Activated B cell treated with CpG ODN at 0.5 μM for 24 hours (primary cell): Measurements from ENCODE around the gene GOLGA1. TPM values are rescaled to one million over a fixed set of nuclear protein-coding genes. Genes with fewer than 3 reads are reported as not detected.

Experiments used
- ATAC-seq: fragments of 200-7000 bp; cut with Tn5 transposase; one replicate; pipeline ENCODE4 v1.10.0; 2021; ENCODE audit warnings: low read depth, mild to moderate bottlenecking, moderate library complexity
- CTCF ChIA-PET: fragments of 350-600 bp; sonication (Branson Sonifier 250); formaldehyde crosslinking; loops from one replicate; lab custom pipeline; 2021; ENCODE audit warnings: antibody characterized with exemption; lab: Charles Lee
- POLR2A ChIA-PET: fragments of 350-600 bp; sonication (Branson Sonifier 250); formaldehyde crosslinking; loops from one replicate; lab custom pipeline; 2021; ENCODE audit warnings: antibody characterized with exemption; lab: Charles Lee
- DNase-seq: peaks from one replicate; pipeline ENCODE4 v3.0.0; 2022
- H3K27ac Mint-ChIP-seq: one replicate; pipeline ENCODE4 v1.8.0; 2020; ENCODE audit warnings: mixed read lengths
- H3K27me3 Mint-ChIP-seq: one replicate; pipeline ENCODE4 v1.8.0; 2021; ENCODE audit warnings: mixed read lengths
- H3K36me3 Mint-ChIP-seq: one replicate; pipeline ENCODE4 v1.8.0; 2021; ENCODE audit warnings: low read depth, mixed read lengths
- H3K4me1 Mint-ChIP-seq: one replicate; pipeline ENCODE4 v1.8.0; 2021; ENCODE audit warnings: mixed read lengths
- H3K4me3 Mint-ChIP-seq: one replicate; pipeline ENCODE4 v1.8.0; 2020; ENCODE audit warnings: mild to moderate bottlenecking, mixed read lengths
- H3K9me3 Mint-ChIP-seq: one replicate; pipeline ENCODE4 v1.8.0; 2020; ENCODE audit warnings: mixed read lengths
- intact Hi-C: fragments of 100-400 bp; cut with micrococcal nuclease; formaldehyde crosslinking; loops from one replicate; pipeline ENCODE4 v1.15.1; 2024
- total RNA-seq: library from RNA; stranded (reverse); gene quantifications from 2 replicates; pipeline ENCODE4 v1.2.3, GENCODE V29; 2022
- TF ChIP-seq, protein P1 (sequence below): fragments of 200-600 bp; IDR thresholded peaks from one replicate; pipeline ENCODE4 v1.8.0; 2022; ENCODE audit warnings: antibody characterized with exemption, mild to moderate bottlenecking

The GOLGA1 gene
- total RNA-seq, 1 donor from 2014 or later, result 14.0 TPM

DNA sequence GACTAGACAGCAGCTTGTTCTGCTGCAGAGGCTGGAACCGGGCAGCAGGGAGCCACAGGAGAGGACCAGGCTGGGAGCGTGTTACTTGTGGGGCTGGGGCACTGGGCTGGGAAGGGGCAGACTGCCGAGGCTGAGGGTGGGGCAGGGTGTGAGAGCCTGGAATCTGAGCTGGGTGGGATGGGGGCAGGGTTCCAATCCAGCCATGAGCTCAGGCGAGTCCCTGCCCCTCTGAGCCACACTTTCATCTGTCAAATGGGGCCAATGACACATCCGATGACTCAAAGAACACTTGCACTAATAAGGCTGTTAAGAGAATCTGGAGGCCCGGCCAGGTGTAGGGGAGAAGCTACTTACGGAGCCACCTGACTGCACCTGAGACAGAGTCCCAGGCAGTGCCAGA, 106.3 kb downstream of the GOLGA1 start:
- Mint-ChIP-seq H3K9me3 (no peaks in the 10 kb centered on the region), H3K4me3 (no peak overlapping the region), H3K4me1 (no peaks in the 10 kb centered on the region), H3K27me3 (peaks cover 13% of the 10 kb centered on the region), H3K27ac (no peak overlapping the region), H3K36me3 (no peaks in the 10 kb centered on the region)
- TF ChIP-seq, protein P1, sequence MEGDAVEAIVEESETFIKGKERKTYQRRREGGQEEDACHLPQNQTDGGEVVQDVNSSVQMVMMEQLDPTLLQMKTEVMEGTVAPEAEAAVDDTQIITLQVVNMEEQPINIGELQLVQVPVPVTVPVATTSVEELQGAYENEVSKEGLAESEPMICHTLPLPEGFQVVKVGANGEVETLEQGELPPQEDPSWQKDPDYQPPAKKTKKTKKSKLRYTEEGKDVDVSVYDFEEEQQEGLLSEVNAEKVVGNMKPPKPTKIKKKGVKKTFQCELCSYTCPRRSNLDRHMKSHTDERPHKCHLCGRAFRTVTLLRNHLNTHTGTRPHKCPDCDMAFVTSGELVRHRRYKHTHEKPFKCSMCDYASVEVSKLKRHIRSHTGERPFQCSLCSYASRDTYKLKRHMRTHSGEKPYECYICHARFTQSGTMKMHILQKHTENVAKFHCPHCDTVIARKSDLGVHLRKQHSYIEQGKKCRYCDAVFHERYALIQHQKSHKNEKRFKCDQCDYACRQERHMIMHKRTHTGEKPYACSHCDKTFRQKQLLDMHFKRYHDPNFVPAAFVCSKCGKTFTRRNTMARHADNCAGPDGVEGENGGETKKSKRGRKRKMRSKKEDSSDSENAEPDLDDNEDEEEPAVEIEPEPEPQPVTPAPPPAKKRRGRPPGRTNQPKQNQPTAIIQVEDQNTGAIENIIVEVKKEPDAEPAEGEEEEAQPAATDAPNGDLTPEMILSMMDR, result no peak
- ATAC-seq (no peak), DNase-seq (no peak)
- ChIA-PET CTCF (interaction anchor here (0.9 kb wide), 1 partner anchor 19 kb away, joined by 3 read pairs; the partner anchor contains the start of gene WDR38), POLR2A (no interaction called here)
- intact Hi-C loops, result no loop called here

DNA sequence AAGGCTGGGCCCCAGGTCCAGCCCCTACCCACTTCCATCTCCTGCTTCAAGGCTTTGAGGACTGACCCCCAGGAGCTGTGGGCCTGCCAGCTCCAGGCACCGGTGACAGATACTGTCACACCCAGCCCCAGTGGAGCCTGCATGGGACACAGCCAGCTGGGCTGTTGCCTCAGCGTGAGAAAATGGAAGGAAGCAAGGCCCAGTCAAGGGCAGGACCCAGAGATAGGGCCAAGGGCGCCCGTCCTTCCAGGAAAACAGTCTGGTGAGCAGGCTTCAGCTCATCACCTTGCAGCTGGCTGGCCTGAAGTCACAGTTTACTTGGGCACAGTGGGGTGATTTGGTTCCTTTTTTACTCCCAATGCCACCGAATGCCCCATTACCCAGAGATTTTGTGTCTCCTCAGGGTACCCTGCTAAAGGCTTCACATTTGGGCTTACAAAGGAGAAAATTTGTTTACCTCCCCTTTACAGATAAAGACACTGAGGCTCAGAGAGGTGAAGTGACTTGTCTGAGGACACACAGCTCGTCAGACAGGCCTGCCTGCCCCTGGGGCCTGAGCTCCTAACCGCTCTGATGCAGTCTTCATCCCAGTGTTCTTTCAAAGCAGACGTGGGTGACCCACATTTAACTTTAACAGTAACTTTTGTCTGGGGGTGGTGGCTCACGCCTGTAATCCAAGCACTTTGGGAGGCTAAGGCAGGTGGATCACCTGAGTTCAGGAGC, 109.1 kb downstream of the GOLGA1 start:
- Mint-ChIP-seq H3K4me1 (no peaks in the 10 kb centered on the region), H3K36me3 (no peaks in the 10 kb centered on the region), H3K4me3 (no peak overlapping the region), H3K27me3 (peaks cover 4% of the 10 kb centered on the region), H3K9me3 (no peaks in the 10 kb centered on the region), H3K27ac (no peak overlapping the region)
- TF ChIP-seq, protein P1, result no peak
- DNase-seq (no peak), ATAC-seq (no peak)
- intact Hi-C loops, result no loop called here
- ChIA-PET POLR2A (no interaction called here), CTCF (interaction anchor here (1.7 kb wide), 1 partner anchor 57 kb away, joined by 4 read pairs; no protein-coding TSS in a partner anchor)

- CTCF ChIA-PET, result no interaction called here
Measured at GRCh38 chr9:124830593-124830992, 110.3 kb downstream of the GOLGA1 start.

GRCh38 chr9:124829334-124829669, 111.6 kb downstream of the GOLGA1 start:
- POLR2A ChIA-PET, result interaction anchor here (0.8 kb wide), 1 partner anchor 16 kb away, joined by 3 read pairs; no protein-coding TSS in a partner anchor

More at GRCh38 chr9:124830593-124830992, 110.3 kb downstream of the GOLGA1 start:
- no peak overlapping the region for H3K27ac Mint-ChIP-seq
- no peaks in the 10 kb centered on the region for H3K4me1 Mint-ChIP-seq
- ATAC-seq (no peak), DNase-seq (no peak)
- intact Hi-C loops, result no loop called here
- TF ChIP-seq, protein P1, result no peak
- H3K27me3 Mint-ChIP-seq, result peaks cover 2% of the 10 kb centered on the region
- POLR2A ChIA-PET, result no interaction called here
- H3K4me3 Mint-ChIP-seq, result no peak overlapping the region
- no peaks in the 10 kb centered on the region for H3K36me3 Mint-ChIP-seq
- peaks cover 3% of the 10 kb centered on the region for H3K9me3 Mint-ChIP-seq

More at GRCh38 chr9:124829334-124829669, 111.6 kb downstream of the GOLGA1 start:
- CTCF ChIA-PET, result no interaction called here
- Mint-ChIP-seq H3K36me3 (no peaks in the 10 kb centered on the region), H3K4me1 (no peaks in the 10 kb centered on the region), H3K9me3 (peaks cover 3% of the 10 kb centered on the region), H3K27ac (no peak overlapping the region), H3K4me3 (no peak overlapping the region), H3K27me3 (no peaks in the 10 kb centered on the region)
- ATAC-seq (no peak), DNase-seq (no peak)
- TF ChIP-seq, protein P1, result no peak
- intact Hi-C loops, result no loop called here
